ENCODE data around the gene PFKL. TPM values are rescaled to one million over a fixed set of nuclear protein-coding genes. Genes with fewer than 3 reads are reported as not detected.

PFKL gene
- polyA plus RNA-seq, 1 donor = 160 TPM

- WGBS (ENCODE audit: insufficient coverage, low lambda C conversion rate) = no CpG with 5 or more reads among the region's 23 CpGs
- no peak for DNase-seq
These were observed 11.4 kb upstream of the PFKL start for GRCh38 chr21:44288251-44289110.

GRCh38 chr21:44289381-44290010 lies 10.4 kb upstream of the PFKL start:
- no peaks in the 10 kb centered on the region for H3K36me3 ChIP-seq (ENCODE audit: control insufficient read depth, insufficient read depth, low read length)
- WGBS (ENCODE audit: insufficient coverage, low lambda C conversion rate) = no CpG with 5 or more reads among the region's 24 CpGs
- H3K4me3 ChIP-seq (ENCODE audit: low read length) = no peak overlapping the region
- H3K27ac ChIP-seq (ENCODE audit: low read length) = no peak overlapping the region
- H3K27me3 ChIP-seq (ENCODE audit: control insufficient read depth, insufficient read depth, low read length) = peaks cover 9% of the 10 kb centered on the region
- no peak for DNase-seq
- H3K4me1 ChIP-seq (ENCODE audit: control insufficient read depth, insufficient read depth, low read length) = peaks cover 6% of the 10 kb centered on the region
- peaks cover 8% of the 10 kb centered on the region for H3K9me3 ChIP-seq (ENCODE audit: control insufficient read depth, low read depth, low read length)

More at GRCh38 chr21:44288251-44289110, 11.4 kb upstream of the PFKL start:
- peaks cover 8% of the 10 kb centered on the region for H3K9me3 ChIP-seq (ENCODE audit: control insufficient read depth, low read depth, low read length)
- H3K27ac ChIP-seq (ENCODE audit: low read length) = no peak overlapping the region
- H3K4me3 ChIP-seq (ENCODE audit: low read length) = no peak overlapping the region
- peaks cover 9% of the 10 kb centered on the region for H3K27me3 ChIP-seq (ENCODE audit: control insufficient read depth, insufficient read depth, low read length)
- peaks cover 6% of the 10 kb centered on the region for H3K4me1 ChIP-seq (ENCODE audit: control insufficient read depth, insufficient read depth, low read length)
- no peaks in the 10 kb centered on the region for H3K36me3 ChIP-seq (ENCODE audit: control insufficient read depth, insufficient read depth, low read length)

- no CpG with 5 or more reads among the region's 16 CpGs for WGBS (ENCODE audit: insufficient coverage, low lambda C conversion rate)
These were observed 9.4 kb upstream of the PFKL start for GRCh38 chr21:44290327-44291077.

GRCh38 chr21:44291078-44291935 lies 8.5 kb upstream of the PFKL start:
- no peaks in the 10 kb centered on the region for H3K4me1 ChIP-seq (ENCODE audit: control insufficient read depth, insufficient read depth, low read length)
- peaks cover 5% of the 10 kb centered on the region for H3K27me3 ChIP-seq (ENCODE audit: control insufficient read depth, insufficient read depth, low read length)
- H3K4me3 ChIP-seq (ENCODE audit: low read length) = no peak overlapping the region
- no peak overlapping the region for H3K27ac ChIP-seq (ENCODE audit: low read length)
- no peaks in the 10 kb centered on the region for H3K36me3 ChIP-seq (ENCODE audit: control insufficient read depth, insufficient read depth, low read length)
- peaks cover 3% of the 10 kb centered on the region for H3K9me3 ChIP-seq (ENCODE audit: control insufficient read depth, low read depth, low read length)
- no CpG with 5 or more reads among the region's 33 CpGs for WGBS (ENCODE audit: insufficient coverage, low lambda C conversion rate)
- DNase-seq = no peak

More at GRCh38 chr21:44290327-44291077, 9.4 kb upstream of the PFKL start:
- Histone ChIP-seq H3K36me3 (ENCODE audit: control insufficient read depth, insufficient read depth, low read length) (no peaks in the 10 kb centered on the region), H3K9me3 (ENCODE audit: control insufficient read depth, low read depth, low read length) (peaks cover 5% of the 10 kb centered on the region), H3K27me3 (ENCODE audit: control insufficient read depth, insufficient read depth, low read length) (peaks cover 7% of the 10 kb centered on the region), H3K4me3 (ENCODE audit: low read length) (no peak overlapping the region), H3K27ac (ENCODE audit: low read length) (no peak overlapping the region), H3K4me1 (ENCODE audit: control insufficient read depth, insufficient read depth, low read length) (peaks cover under 1% of the 10 kb centered on the region)
- no peak for DNase-seq

- no peak for DNase-seq
- no peak overlapping the region for H3K27ac ChIP-seq (ENCODE audit: low read length)
- WGBS (ENCODE audit: insufficient coverage, low lambda C conversion rate) = no CpG with 5 or more reads among the region's 25 CpGs
- H3K27me3 ChIP-seq (ENCODE audit: control insufficient read depth, insufficient read depth, low read length) = no peaks in the 10 kb centered on the region
- H3K4me3 ChIP-seq (ENCODE audit: low read length) = no peak overlapping the region
- no peaks in the 10 kb centered on the region for H3K9me3 ChIP-seq (ENCODE audit: control insufficient read depth, low read depth, low read length)
- no peaks in the 10 kb centered on the region for H3K4me1 ChIP-seq (ENCODE audit: control insufficient read depth, insufficient read depth, low read length)
- H3K36me3 ChIP-seq (ENCODE audit: control insufficient read depth, insufficient read depth, low read length) = no peaks in the 10 kb centered on the region
These were observed 7.7 kb upstream of the PFKL start for GRCh38 chr21:44291936-44292811.

- Histone ChIP-seq H3K27ac (ENCODE audit: low read length) (no peak overlapping the region), H3K4me1 (ENCODE audit: control insufficient read depth, insufficient read depth, low read length) (peaks cover 3% of the 10 kb centered on the region), H3K36me3 (ENCODE audit: control insufficient read depth, insufficient read depth, low read length) (no peaks in the 10 kb centered on the region), H3K9me3 (ENCODE audit: control insufficient read depth, low read depth, low read length) (no peaks in the 10 kb centered on the region), H3K27me3 (ENCODE audit: control insufficient read depth, insufficient read depth, low read length) (no peaks in the 10 kb centered on the region), H3K4me3 (ENCODE audit: low read length) (no peak overlapping the region)
- DNase-seq = no peak
- WGBS (ENCODE audit: insufficient coverage, low lambda C conversion rate) = no CpG with 5 or more reads among the region's 15 CpGs
These were observed 7.0 kb upstream of the PFKL start for GRCh38 chr21:44292812-44293195.

- H3K27ac ChIP-seq (ENCODE audit: low read length) = no peak overlapping the region
- no peak for DNase-seq
- WGBS (ENCODE audit: insufficient coverage, low lambda C conversion rate) = no CpG with 5 or more reads among the region's 33 CpGs
- no peaks in the 10 kb centered on the region for H3K36me3 ChIP-seq (ENCODE audit: control insufficient read depth, insufficient read depth, low read length)
- H3K4me1 ChIP-seq (ENCODE audit: control insufficient read depth, insufficient read depth, low read length) = peaks cover 3% of the 10 kb centered on the region
- no peaks in the 10 kb centered on the region for H3K27me3 ChIP-seq (ENCODE audit: control insufficient read depth, insufficient read depth, low read length)
- no peak overlapping the region for H3K4me3 ChIP-seq (ENCODE audit: low read length)
- no peaks in the 10 kb centered on the region for H3K9me3 ChIP-seq (ENCODE audit: control insufficient read depth, low read depth, low read length)
These were observed 6.2 kb upstream of the PFKL start for GRCh38 chr21:44293551-44294231.

- WGBS (ENCODE audit: insufficient coverage, low lambda C conversion rate) = no CpG with 5 or more reads among the region's 26 CpGs
- Histone ChIP-seq H3K4me1 (ENCODE audit: control insufficient read depth, insufficient read depth, low read length) (peaks cover 6% of the 10 kb centered on the region), H3K4me3 (ENCODE audit: low read length) (no peak overlapping the region), H3K27ac (ENCODE audit: low read length) (no peak overlapping the region), H3K36me3 (ENCODE audit: control insufficient read depth, insufficient read depth, low read length) (no peaks in the 10 kb centered on the region), H3K27me3 (ENCODE audit: control insufficient read depth, insufficient read depth, low read length) (no peaks in the 10 kb centered on the region), H3K9me3 (ENCODE audit: control insufficient read depth, low read depth, low read length) (no peaks in the 10 kb centered on the region)
- DNase-seq = no peak
These were observed 5.3 kb upstream of the PFKL start for GRCh38 chr21:44294391-44295162.
